HUES48 (cell line): ENCODE results near the gene CABCOCO1.

Experiments
- H3K27ac ChIP-seq: one replicate; pipeline ENCODE4 v1.7.0; 2013; ENCODE audit warnings: low read depth, low read length, inconsistent platforms
- H3K27me3 ChIP-seq: 2 replicates; pipeline ENCODE4 v1.6.1; 2013; ENCODE audit warnings: mild to moderate bottlenecking, low read length; ENCODE audit not compliant: control insufficient read depth, insufficient read depth
- H3K36me3 ChIP-seq: 2 replicates; pipeline ENCODE4 v1.6.1; 2013; ENCODE audit warnings: low read length; ENCODE audit not compliant: control insufficient read depth, insufficient read depth
- H3K4me1 ChIP-seq: 2 replicates; pipeline ENCODE4 v1.6.1; 2013; ENCODE audit warnings: mild to moderate bottlenecking, low read length; ENCODE audit not compliant: control insufficient read depth, insufficient read depth
- H3K4me3 ChIP-seq: 2 replicates; pipeline ENCODE4 v1.5.1; 2013; ENCODE audit warnings: mild to moderate bottlenecking, low read depth, low read length
- H3K9ac ChIP-seq: 2 replicates; pipeline ENCODE4 v1.6.1; 2013; ENCODE audit warnings: mild to moderate bottlenecking, low read depth, low read length, moderate library complexity
- H3K9me3 ChIP-seq: 2 replicates; pipeline ENCODE4 v1.6.1; 2013; ENCODE audit warnings: low read length; ENCODE audit not compliant: control insufficient read depth, insufficient read depth

Gene CABCOCO1

GRCh38 chr10:61814160-61814559 lies 151.4 kb downstream of the CABCOCO1 start:
- Histone ChIP-seq H3K4me1 (no peaks in the 10 kb centered on the region), H3K36me3 (no peaks in the 10 kb centered on the region), H3K9ac (no peak overlapping the region), H3K9me3 (no peaks in the 10 kb centered on the region), H3K27ac (no peak overlapping the region), H3K4me3 (no peak overlapping the region), H3K27me3 (no peaks in the 10 kb centered on the region)

DNA sequence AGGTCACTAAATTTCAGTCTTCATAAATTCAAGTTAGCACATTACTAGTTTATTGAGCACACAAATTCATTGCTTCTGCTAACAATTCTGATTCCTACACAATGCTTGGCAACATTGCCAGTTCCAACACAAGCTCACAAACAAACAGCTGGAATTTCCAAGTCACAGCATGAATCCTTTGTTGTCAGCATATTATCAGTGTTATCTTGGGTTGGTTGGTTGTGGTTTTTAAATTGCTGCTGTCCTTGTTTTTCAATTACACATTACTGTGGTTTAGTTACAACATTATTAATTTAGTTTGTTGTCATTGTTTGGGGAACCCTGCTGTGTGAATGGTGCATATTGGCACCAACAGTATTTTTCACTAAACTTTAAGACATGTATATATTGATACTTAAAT lies 152.8 kb downstream of the CABCOCO1 start:
- H3K4me3 ChIP-seq = no peak overlapping the region
- no peaks in the 10 kb centered on the region for H3K9me3 ChIP-seq
- no peak overlapping the region for H3K27ac ChIP-seq
- no peak overlapping the region for H3K9ac ChIP-seq
- H3K36me3 ChIP-seq = no peaks in the 10 kb centered on the region
- no peaks in the 10 kb centered on the region for H3K4me1 ChIP-seq
- H3K27me3 ChIP-seq = no peaks in the 10 kb centered on the region
